ENCODE results near the gene LETMD1. TPM values are rescaled to one million over a fixed set of nuclear protein-coding genes. Genes with fewer than 3 reads are reported as not detected.

The LETMD1 gene
- total RNA-seq, 1 donor, result 23.7 TPM

- DNase-seq (ENCODE audit: low read depth), result peak; percentile 59
- TF ChIP-seq CTCF (IDR thresholded peaks at IDR 0.05; ENCODE audit: insufficient read depth, low read depth, low read length), result no peak
- H3K4me3 ChIP-seq (ENCODE audit: low read depth, low read length), result peak overlapping the region; percentile 73
These were observed 34.5 kb downstream of the LETMD1 start for GRCh38 chr12:51082561-51083125.

GRCh38 chr12:51083126-51083833 lies 35.2 kb downstream of the LETMD1 start, which contains the start of gene CSRNP2:
Gene CSRNP2 (minus strand): TSS chr12:51083596. CDS start chr12:51076561, 7,035 bp downstream.
- DNase-seq (ENCODE audit: low read depth), result peak; percentile 97
- TF ChIP-seq CTCF (IDR thresholded peaks at IDR 0.05; ENCODE audit: insufficient read depth, low read depth, low read length), result no peak

GRCh38 chr12:51085757-51086156 lies 37.6 kb downstream of the LETMD1 start:
- no peak overlapping the region for H3K4me3 ChIP-seq (ENCODE audit: low read depth, low read length)
- DNase-seq (ENCODE audit: low read depth), result no peak
- no peak for TF ChIP-seq CTCF (IDR thresholded peaks at IDR 0.05; ENCODE audit: insufficient read depth, low read depth, low read length)

More at GRCh38 chr12:51083126-51083833, 35.2 kb downstream of the LETMD1 start, which contains the start of gene CSRNP2:
- H3K4me3 ChIP-seq (ENCODE audit: low read depth, low read length), result peak within 1 kb of the TSS; percentile 73

GRCh38 chr12:51086933-51087332 lies 38.8 kb downstream of the LETMD1 start:
- TF ChIP-seq CTCF (IDR thresholded peaks at IDR 0.05; ENCODE audit: insufficient read depth, low read depth, low read length), result no peak
- H3K4me3 ChIP-seq (ENCODE audit: low read depth, low read length), result no peak overlapping the region
- DNase-seq (ENCODE audit: low read depth), result no peak

GRCh38 chr12:51087818-51088217 lies 39.7 kb downstream of the LETMD1 start:
- H3K4me3 ChIP-seq (ENCODE audit: low read depth, low read length), result no peak overlapping the region

GRCh38 chr12:51090705-51091229 lies 42.6 kb downstream of the LETMD1 start:
- no peak for TF ChIP-seq CTCF (IDR thresholded peaks at IDR 0.05; ENCODE audit: insufficient read depth, low read depth, low read length)
- H3K4me3 ChIP-seq (ENCODE audit: low read depth, low read length), result no peak overlapping the region
- no peak for DNase-seq (ENCODE audit: low read depth)

More at GRCh38 chr12:51087818-51088217, 39.7 kb downstream of the LETMD1 start:
- no peak for TF ChIP-seq CTCF (IDR thresholded peaks at IDR 0.05; ENCODE audit: insufficient read depth, low read depth, low read length)
- DNase-seq (ENCODE audit: low read depth), result no peak
